ENCODE data around the gene ZFYVE1. TPM values are rescaled to one million over a fixed set of nuclear protein-coding genes. Genes with fewer than 3 reads are reported as not detected.

Gene ZFYVE1
- total RNA-seq, 1 donor from 2014 or later: 30.7 TPM

DNA sequence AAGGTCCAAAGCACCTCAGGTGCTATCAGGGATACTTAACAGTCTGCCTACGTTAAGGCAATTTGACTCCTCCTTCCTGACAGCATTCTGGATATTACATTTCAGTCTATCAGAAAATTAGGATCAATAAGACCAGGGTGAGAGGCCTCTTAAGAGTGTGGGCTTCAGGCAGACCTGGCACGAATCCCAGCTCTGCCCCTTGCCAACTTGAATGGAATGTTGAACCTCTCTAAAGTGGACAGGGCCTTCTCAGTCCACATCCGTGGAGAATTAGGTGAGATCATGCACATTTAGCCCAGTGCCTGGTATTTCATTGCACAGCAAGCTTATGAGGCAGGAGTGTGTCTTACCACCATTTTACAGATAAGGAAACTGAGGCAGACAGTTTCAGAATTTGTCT is 74.7 kb downstream of the ZFYVE1 start:
- no peaks in the 10 kb centered on the region for H3K4me1 Mint-ChIP-seq (ENCODE audit: low read depth)
- TF ChIP-seq, protein P1, sequence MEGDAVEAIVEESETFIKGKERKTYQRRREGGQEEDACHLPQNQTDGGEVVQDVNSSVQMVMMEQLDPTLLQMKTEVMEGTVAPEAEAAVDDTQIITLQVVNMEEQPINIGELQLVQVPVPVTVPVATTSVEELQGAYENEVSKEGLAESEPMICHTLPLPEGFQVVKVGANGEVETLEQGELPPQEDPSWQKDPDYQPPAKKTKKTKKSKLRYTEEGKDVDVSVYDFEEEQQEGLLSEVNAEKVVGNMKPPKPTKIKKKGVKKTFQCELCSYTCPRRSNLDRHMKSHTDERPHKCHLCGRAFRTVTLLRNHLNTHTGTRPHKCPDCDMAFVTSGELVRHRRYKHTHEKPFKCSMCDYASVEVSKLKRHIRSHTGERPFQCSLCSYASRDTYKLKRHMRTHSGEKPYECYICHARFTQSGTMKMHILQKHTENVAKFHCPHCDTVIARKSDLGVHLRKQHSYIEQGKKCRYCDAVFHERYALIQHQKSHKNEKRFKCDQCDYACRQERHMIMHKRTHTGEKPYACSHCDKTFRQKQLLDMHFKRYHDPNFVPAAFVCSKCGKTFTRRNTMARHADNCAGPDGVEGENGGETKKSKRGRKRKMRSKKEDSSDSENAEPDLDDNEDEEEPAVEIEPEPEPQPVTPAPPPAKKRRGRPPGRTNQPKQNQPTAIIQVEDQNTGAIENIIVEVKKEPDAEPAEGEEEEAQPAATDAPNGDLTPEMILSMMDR (IDR thresholded peaks at IDR 0.05; ENCODE audit: unreplicated experiment): no peak

DNA sequence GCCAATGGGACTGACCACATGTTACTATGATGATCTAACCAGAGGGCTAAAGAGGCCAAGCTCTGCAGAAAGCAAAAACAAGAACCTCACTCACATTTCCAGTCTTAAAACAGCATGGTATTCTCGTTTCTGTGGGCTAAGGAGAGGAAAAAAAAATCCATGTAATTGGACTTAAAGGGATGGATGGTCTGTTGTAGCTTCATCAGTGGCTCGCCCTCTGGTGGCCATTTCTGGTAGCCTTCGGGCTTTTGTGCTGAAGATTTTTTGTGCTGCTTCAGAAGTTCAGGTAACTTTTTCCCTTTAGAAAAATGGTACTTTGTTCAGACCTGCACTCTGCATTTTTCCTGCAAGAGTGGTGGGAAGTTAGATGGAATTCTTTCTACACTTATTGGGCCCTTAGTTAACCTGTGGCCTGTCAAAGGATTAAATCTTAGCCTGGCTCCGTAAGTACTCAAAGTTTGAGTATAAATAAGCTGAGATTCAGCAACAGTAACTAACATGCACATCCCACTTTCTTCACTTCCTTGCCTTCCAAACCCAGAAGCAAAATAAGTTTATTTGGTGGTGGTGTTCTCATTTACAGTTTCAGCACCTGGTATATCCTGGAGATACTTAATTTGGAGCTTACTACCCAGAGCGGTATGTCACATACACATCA is 78.3 kb downstream of the ZFYVE1 start:
- Mint-ChIP-seq H3K9me3 (ENCODE audit: low read depth) (no peaks in the 10 kb centered on the region), H3K4me3 (ENCODE audit: low read depth) (no peak overlapping the region), H3K27ac (no peak overlapping the region), H3K36me3 (ENCODE audit: insufficient read depth) (peaks cover 17% of the 10 kb centered on the region), H3K4me1 (ENCODE audit: low read depth) (no peaks in the 10 kb centered on the region), H3K27me3 (no peaks in the 10 kb centered on the region)
- peak; percentile 57 for DNase-seq (ENCODE audit: low spot score, unreplicated experiment)
- TF ChIP-seq, protein P1 (IDR thresholded peaks at IDR 0.05; ENCODE audit: unreplicated experiment): peak; percentile 93

More for the DNA sequence above, 74.7 kb downstream of the ZFYVE1 start:
- H3K9me3 Mint-ChIP-seq (ENCODE audit: low read depth): no peaks in the 10 kb centered on the region
- H3K27me3 Mint-ChIP-seq: no peaks in the 10 kb centered on the region
- peaks cover 18% of the 10 kb centered on the region for H3K36me3 Mint-ChIP-seq (ENCODE audit: insufficient read depth)
- DNase-seq (ENCODE audit: low spot score, unreplicated experiment): no peak
- H3K4me3 Mint-ChIP-seq (ENCODE audit: low read depth): no peak overlapping the region
- no peak overlapping the region for H3K27ac Mint-ChIP-seq

DNA sequence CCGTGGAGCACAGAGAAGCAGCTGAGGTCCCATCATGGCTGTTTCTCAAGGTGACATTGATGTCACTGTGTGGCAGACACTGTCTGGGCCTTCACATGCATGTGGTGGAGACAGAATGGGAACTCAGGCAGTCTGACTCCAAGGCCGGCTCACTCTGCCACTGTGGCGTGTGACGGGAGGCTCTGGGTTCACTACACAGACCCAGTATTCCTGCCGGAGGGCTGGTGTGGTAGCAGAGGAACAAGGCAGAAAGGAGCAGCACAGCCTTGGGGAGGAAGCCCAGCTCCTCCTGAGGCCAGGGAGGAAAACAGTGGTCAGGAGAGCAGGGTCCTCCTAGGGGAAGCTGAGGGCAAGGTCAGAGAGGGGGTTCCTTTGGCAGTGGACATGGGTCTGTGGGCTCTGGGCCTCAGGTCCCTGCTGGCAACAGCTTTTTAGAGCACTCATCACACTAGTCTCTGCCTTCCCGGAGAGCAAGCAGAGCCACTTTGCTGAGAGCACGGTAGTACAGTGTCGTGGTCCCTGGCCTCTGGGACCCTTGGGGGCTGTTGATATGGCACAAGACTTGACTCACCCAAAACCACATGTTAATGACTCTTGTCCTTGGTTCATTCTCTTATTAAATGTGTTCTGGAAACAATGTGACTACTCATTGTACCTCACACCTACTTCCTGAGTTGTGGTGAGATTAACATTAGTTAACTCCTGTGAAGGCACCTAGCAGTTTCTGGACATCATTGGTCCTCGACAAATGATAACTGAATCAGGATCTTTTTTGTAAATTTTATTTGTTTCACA is 79.3 kb downstream of the ZFYVE1 start:
- Mint-ChIP-seq H3K27ac (no peak overlapping the region), H3K36me3 (ENCODE audit: insufficient read depth) (peaks cover 21% of the 10 kb centered on the region), H3K27me3 (no peaks in the 10 kb centered on the region), H3K9me3 (ENCODE audit: low read depth) (no peaks in the 10 kb centered on the region), H3K4me1 (ENCODE audit: low read depth) (no peaks in the 10 kb centered on the region), H3K4me3 (ENCODE audit: low read depth) (no peak overlapping the region)
- TF ChIP-seq, protein P1 (IDR thresholded peaks at IDR 0.05; ENCODE audit: unreplicated experiment): no peak
- no peak for DNase-seq (ENCODE audit: low spot score, unreplicated experiment)

DNA sequence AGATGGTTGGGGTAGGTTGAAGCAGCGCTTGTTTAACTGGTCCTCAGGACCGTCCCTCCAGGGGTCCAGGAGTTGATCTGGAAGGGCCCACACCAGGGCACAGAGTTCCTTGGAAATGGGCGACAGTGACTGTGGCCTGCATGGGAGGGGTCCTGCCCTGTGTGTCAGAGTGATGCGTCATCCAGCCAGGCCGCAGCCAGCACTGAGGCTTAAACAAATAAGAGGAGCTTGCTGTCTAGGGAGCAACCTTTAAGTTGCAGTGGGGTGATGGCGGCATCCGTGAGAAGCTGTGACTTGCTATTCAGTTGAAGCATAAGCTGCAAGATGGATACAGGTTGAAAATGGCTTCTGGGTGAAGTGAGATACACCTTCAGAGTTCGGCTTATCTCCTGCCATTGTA is 80.4 kb downstream of the ZFYVE1 start:
- DNase-seq (ENCODE audit: low spot score, unreplicated experiment): no peak
- peaks cover 15% of the 10 kb centered on the region for H3K36me3 Mint-ChIP-seq (ENCODE audit: insufficient read depth)
- H3K27ac Mint-ChIP-seq: no peak overlapping the region
- H3K4me1 Mint-ChIP-seq (ENCODE audit: low read depth): no peaks in the 10 kb centered on the region
- H3K27me3 Mint-ChIP-seq: no peaks in the 10 kb centered on the region
- H3K4me3 Mint-ChIP-seq (ENCODE audit: low read depth): no peak overlapping the region
- H3K9me3 Mint-ChIP-seq (ENCODE audit: low read depth): no peaks in the 10 kb centered on the region
- TF ChIP-seq, protein P1 (IDR thresholded peaks at IDR 0.05; ENCODE audit: unreplicated experiment): no peak

DNA sequence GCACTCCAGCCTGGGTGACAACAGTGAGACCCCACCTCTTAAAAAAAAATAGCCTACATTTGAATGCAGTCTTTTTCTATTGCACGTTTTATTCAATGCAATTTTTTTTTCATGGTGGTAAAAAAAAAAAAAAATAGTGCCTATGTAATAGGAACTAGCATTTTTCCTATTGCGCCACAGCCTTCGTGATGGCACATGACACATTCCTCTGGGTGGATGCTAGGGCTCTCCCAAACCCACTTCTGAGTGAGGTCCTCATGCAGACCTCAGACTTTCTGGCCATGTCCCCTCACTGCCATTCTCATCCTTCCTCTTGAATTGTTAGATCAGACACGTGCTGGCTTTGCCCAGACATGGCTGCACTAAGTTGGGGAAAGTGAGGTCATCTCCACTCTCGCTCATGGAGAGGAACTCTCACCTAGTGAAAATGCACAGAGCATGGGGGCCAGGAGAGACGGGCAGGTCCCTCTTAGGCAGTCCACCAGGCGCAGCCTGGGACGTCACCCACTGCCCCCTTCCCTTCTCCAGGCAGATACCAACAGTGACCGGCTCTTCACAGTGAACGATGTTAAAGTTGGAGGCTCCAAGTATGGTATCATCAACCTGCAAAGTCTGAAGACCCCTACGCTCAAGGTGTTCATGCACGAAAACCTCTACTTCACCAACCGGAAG is 81.4 kb downstream of the ZFYVE1 start:
- TF ChIP-seq, protein P1 (IDR thresholded peaks at IDR 0.05; ENCODE audit: unreplicated experiment): no peak
- peaks cover 15% of the 10 kb centered on the region for H3K36me3 Mint-ChIP-seq (ENCODE audit: insufficient read depth)
- no peaks in the 10 kb centered on the region for H3K27me3 Mint-ChIP-seq
- no peak overlapping the region for H3K27ac Mint-ChIP-seq
- H3K4me3 Mint-ChIP-seq (ENCODE audit: low read depth): no peak overlapping the region
- H3K4me1 Mint-ChIP-seq (ENCODE audit: low read depth): no peaks in the 10 kb centered on the region
- H3K9me3 Mint-ChIP-seq (ENCODE audit: low read depth): no peaks in the 10 kb centered on the region
- no peak for DNase-seq (ENCODE audit: low spot score, unreplicated experiment)

Data from progenitor cell of endocrine pancreas (in vitro differentiated cells).